Activated T-cell treated with anti-CD3 and anti-CD28 coated beads, Interleukin-2, amount 50 U/mL, for 48 hours (primary cell): ENCODE results near the gene ACYP1.
A peak's percentile ranks its signal among the peaks of the same experiment; 100 is the strongest.
"Not testable (repeated sequence)": the region's sequence is repeated elsewhere in the genome, so short reads cannot be mapped to it uniquely, and the experiment has no call there.

ENCODE experiments used
- DNase-seq, 2 experiments: peaks; one replicate each; pipeline ENCODE4 v3.0.0-alpha.2; 2020

The ACYP1 gene

GRCh38 chr14:75068294-75069120 is 4.7 kb upstream of the ACYP1 start:
- no peak for DNase-seq

DNA sequence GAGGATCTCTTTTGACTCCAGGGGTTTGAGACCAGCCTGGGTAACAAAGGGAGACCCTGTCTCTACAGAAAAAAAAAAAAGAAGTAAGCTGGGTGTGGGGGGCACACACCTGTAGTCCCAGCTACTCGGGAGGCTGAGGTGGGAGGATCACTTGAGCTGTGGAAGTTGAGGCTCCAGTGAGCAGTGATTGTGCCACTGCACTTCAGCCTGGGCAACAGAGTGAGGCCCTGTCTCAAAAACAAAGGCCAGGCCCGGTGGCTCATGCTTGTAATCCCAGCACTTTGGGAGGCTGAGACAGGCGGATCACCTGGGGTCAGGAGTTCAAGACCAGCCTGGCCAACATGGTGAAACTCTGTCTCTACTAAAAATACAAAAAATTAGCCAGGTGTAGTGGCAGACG is 3.9 kb upstream of the ACYP1 start:
- not testable (repeated sequence) for DNase-seq

DNA sequence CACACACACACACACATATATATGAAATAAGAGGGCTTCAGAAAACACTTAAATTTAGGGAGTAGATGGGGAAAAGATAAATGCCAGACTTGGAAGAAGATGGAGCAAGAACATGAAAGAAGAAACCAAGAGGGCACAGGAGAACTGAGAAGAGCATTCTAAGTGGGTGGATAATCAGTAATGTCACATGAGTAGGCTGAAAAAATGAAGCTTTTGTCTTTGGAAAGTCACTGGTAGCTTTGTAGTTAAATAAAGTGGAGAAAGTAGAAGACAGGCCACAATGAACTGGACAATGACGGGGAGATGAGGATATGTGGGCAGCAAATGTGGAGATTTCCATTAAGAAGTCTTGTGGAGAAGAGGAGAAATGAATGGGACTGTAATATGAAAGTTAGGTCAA is 3.4 kb upstream of the ACYP1 start:
- DNase-seq = no peak

GRCh38 chr14:75066691-75067090 is 2.9 kb upstream of the ACYP1 start:
- DNase-seq = no peak

- DNase-seq = no peak
Observed at GRCh38 chr14:75064205-75064567, 362 bp upstream of the ACYP1 start.

DNA sequence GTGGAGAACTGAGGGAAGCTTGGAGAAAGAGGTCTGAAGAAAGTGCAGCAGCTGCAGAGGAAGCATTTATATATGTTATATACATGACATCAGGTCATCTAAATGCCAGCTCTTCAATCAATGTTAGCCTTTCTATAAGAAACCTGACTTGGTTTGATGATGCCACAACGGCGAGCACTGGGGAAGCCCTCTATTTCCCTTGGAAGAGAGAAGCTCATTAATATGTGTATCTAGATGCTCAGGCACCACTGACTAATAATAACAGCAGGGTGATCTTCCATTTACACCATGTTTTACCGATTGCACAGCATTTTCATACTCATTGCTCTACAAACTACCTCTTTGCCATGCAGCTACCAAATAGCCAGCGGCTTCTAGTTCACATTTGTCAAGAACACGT is 811 bp downstream of the ACYP1 start:
- no peak for DNase-seq

- no peak for DNase-seq
Observed at GRCh38 chr14:75060420-75060819, 3.4 kb downstream of the ACYP1 start.

GRCh38 chr14:75059642-75060041 is 4.2 kb downstream of the ACYP1 start:
- DNase-seq = no peak

- no peak for DNase-seq
Observed at GRCh38 chr14:75054421-75054820, 9.4 kb downstream of the ACYP1 start.

- no peak for DNase-seq
Observed at GRCh38 chr14:75053396-75054291, 10.2 kb downstream of the ACYP1 start.

DNA sequence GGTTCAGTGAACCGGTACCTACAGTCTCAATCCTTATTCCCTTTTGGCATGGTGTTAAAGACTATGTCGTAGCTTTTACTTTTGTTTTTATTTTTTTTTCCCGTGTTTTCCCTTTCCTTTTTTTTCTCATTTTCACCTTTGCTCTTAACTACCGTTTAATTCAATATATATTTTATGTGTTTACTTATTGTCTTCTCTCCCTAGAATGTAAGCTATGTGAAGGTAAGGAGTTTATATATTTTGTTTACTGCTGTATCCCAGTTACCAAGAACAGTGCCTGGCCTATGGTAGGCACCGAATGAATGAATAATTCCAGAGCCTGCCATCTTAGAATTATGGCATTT is 12.3 kb downstream of the ACYP1 start:
- DNase-seq = no peak

DNA sequence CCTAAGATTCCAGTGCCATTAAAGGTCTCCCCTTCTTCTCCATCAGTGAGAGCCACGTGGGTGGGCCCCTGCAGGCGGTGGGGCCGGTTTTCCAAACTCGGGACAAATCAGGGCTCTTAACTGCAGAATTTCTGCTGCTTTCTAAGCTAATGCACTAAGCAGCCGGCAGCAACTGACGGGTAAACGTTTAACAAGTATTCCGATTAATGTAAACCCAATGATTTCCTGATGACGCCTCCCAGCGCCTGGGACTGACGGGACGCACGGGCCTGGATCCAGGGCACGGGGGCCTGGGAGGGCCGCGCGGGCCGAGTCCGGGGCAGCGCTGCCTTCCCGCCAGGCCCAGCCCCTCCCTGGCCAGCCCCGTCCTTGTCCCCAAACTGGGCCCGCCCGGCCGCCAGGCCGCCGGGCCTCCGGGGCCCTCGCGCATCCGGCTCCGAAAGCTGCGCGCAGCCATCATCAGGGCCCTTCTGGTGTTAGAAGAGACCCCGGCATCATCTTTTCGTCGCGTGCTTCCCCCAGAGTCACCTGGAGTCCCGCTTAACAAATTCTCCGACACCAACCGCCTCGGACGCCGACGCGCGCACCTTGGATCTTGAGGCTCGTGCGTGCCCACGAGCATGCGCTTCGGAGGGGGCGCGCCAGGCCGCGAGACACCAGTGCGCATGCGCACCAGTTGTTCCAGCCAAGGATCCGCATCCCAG is 12.8 kb downstream of the ACYP1 start, which contains the start of gene MLH3:
TSS of gene MLH3 (minus strand) at position 616 of the 704 bp plus-strand sequence. CDS start 1,812 bp downstream, outside the sequence.
- peak; percentile 83 to 86 for DNase-seq

DNA sequence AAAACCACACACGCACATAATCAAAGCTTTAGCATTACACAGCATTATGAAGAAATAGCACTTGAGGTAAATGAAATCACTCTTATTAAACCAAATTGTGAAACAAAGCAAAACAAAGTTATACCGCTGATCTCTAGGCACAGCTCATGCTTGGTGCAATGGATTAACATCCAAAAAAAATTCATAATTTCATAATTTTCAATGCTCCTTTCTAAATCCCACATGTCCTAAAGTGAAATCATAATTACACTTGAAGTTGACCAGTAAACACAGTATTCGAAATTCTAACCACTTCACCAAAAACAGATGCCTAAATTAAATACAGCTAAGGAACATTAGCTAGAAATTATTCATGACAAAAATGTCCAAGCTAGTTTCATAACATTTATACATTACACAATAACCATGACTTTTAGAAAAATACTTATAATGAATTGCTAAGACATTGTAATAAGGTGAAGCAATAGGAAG is 14.1 kb downstream of the ACYP1 start:
- no peak for DNase-seq

GRCh38 chr14:75049136-75049535 is 14.7 kb downstream of the ACYP1 start:
- DNase-seq = no peak

DNA sequence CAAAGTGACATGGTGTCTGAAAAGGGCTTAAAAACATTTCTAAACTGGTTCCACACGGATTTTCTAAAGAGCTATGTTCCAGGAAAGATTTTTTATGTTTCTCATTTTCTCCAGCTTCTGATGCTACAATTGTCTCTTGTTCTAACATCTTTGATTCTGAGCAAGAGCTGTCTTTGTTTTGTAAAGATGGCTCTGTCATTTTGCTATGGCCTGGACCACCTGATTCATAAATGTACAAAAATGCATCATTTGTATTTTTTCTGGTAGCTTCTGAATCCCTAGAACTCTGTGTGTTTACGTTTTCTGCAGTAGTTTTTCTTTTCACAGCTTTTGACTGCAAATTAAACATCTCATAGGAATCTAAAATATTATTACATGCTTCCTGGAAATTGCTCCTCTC is 15.7 kb downstream of the ACYP1 start:
- DNase-seq = no peak

DNA sequence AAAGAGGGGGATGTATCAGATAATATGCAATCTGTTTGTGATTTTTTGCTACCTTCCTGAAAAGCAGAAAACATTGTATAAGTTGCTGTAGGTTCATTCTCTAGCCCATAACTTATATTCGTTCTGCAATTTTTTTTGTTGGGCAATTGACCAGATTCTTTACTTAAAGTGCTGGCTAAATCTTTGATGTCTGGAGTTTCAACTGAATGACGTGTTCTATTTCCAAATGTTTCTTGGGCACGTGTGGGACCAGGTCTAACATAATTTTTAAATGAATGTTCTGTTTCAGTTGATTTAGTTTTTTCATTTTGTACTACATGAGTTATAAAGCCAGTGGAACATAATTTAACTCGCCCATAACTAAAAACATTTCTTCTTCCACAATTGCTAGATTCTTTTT is 16.3 kb downstream of the ACYP1 start:
- no peak for DNase-seq

- DNase-seq = no peak
Observed at GRCh38 chr14:75046899-75047298, 16.9 kb downstream of the ACYP1 start.

GRCh38 chr14:75046275-75046674 is 17.5 kb downstream of the ACYP1 start:
- no peak for DNase-seq

DNA sequence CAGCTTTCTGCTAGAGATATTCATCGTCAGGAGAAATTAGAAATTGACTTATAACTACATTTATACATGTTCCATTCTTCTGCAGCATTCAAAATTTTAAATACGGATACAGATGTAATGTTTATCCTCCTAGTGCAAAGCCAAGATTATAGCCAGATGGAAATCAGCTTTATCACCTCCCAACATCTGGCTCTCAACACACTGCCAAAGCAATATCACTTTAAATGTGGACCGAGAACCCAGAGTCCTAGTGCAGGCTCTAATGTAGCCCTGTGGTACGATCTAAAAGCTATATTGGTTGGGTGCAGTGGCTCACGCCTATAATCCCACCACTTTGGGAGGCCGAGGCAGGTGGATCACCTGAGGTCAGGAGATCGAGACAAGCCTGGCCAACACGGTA is 19.1 kb downstream of the ACYP1 start:
- DNase-seq = no peak

DNA sequence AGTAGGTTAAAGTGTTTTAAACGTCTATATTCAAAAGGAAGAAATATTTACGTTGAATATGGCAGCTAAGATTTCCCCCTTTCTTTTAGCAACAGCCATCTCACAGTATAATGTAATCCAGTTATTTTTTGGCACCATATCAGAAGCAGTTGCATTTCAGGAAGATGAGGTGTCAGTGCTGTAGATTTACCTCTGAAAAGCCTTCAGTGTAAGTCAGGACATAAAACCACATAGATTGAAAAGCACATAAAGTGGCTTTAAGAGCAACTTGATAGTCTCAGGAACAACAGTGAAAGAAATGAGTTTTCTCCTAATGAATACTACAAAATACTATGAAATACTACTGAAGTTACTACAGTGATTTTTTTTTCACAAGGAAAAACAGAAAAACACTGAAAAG is 19.5 kb downstream of the ACYP1 start:
- no peak for DNase-seq

DNA sequence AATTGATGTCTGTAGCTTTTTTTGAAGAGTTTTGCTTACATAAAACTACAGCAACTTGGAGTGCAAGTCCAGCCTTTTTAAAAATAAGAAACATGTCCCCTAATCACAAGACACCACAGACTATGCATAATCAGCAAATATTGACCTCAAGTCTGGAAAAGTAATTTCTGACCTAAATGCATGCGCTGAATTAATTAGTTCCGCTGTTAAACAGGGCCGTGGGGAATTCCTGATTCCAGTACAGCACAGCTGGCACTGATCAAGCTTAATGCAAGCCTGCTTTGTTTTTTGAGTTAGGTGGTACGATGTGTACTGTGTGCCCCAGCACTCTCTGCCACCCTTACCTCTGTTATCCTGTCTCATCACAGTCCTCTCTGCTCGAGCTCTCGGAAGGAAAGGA is 21.8 kb downstream of the ACYP1 start:
- no peak for DNase-seq

DNA sequence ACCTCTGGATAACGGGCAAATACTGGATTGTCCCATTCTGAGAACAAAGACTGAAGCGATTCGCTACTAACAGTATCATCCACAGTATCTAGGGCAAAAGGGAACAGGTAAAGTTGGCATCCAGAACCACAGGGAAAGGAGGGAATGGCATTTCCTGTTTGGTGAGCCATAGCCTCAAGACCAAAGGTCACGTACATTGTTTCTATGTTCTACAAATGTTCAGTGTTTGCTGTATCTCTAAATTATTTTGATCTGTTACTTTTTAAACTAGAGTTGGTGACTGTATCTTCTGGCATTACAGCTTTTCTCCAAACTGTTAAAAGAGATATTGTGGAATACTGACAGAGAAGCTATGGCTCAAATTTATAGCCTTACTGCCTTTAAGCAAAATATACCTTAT is 22.2 kb downstream of the ACYP1 start:
- DNase-seq = no peak

DNA sequence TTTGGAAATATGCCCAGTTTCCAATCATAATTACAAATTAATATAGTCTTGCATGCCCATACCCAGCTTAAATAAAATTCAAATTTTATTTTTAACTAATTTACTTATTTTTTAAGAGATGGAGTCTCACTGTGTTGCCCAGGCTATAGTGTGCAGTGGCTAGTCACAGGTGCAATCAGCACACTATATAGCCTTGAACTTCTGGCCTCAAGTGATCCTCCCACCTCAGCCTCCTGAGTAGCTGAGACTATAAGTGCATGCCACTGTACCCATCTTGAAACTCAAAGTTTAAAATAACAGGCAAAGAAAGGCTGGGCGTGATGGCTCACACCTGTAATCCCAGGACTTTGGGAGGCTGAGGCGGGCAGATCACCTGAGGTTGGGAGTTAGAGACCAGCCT is 22.9 kb downstream of the ACYP1 start:
- DNase-seq = no peak
